Sigmoid colon (tissue), 4 donors: ENCODE results near the gene PHKA1.

Source experiments
- POLR2AphosphoS5 ChIP-seq, 4 donors: sonication (generic); formaldehyde crosslinking; IDR thresholded peaks; one replicate each; pipeline ENCODE4 v1.6.1; 2017; ENCODE audit warnings: antibody characterized with exemption in 4 of 4
- TF ChIP-seq, protein P1 (sequence below), 4 experiments: fragments of 450-650 bp in 3 of 4; fragments of 200-600 bp in 1 of 4; IDR thresholded peaks; one replicate each; pipeline ENCODE4 v1.5.1; 2016 to 2019; ENCODE audit warnings: antibody characterized with exemption in 4 of 4, mild to moderate bottlenecking in 3 of 4, moderate library complexity in 2 of 4

DNA sequence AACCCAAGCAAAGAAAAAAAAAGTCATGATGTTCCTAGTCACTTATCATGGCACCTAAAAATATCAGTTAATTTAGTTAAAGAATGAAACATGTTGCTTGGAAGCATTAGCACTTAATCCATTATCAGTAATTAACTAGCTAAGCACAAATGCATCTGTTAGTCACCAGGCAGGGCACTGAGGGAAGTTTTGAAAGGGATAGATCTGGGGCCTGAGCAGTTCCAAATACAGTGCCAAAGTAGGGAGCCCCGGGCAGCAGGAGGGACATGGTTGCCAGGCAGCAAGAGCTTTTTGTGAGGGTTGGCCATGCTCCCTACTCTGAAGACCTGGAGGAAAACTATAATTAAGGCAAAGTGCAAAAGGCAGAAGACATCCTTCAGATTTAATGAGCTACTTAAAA lies 62.0 kb downstream of the PHKA1 start:
- TF ChIP-seq, protein P1, sequence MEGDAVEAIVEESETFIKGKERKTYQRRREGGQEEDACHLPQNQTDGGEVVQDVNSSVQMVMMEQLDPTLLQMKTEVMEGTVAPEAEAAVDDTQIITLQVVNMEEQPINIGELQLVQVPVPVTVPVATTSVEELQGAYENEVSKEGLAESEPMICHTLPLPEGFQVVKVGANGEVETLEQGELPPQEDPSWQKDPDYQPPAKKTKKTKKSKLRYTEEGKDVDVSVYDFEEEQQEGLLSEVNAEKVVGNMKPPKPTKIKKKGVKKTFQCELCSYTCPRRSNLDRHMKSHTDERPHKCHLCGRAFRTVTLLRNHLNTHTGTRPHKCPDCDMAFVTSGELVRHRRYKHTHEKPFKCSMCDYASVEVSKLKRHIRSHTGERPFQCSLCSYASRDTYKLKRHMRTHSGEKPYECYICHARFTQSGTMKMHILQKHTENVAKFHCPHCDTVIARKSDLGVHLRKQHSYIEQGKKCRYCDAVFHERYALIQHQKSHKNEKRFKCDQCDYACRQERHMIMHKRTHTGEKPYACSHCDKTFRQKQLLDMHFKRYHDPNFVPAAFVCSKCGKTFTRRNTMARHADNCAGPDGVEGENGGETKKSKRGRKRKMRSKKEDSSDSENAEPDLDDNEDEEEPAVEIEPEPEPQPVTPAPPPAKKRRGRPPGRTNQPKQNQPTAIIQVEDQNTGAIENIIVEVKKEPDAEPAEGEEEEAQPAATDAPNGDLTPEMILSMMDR (IDR thresholded peaks at IDR 0.05) = no peak
- no peak for TF ChIP-seq POLR2AphosphoS5 (IDR thresholded peaks at IDR 0.05)
